Stimulated activated CD4-positive, alpha-beta T cell treated with anti-CD3 and anti-CD28 coated beads, Interleukin-15, amount 100 ng/mL, for 24 hours (primary cell): ENCODE measurements around the gene ARHGAP33.

Experiments used
- DNase-seq: peaks from one replicate; pipeline ENCODE4 v3.0.0-alpha.2; 2020

Gene ARHGAP33, protein sequence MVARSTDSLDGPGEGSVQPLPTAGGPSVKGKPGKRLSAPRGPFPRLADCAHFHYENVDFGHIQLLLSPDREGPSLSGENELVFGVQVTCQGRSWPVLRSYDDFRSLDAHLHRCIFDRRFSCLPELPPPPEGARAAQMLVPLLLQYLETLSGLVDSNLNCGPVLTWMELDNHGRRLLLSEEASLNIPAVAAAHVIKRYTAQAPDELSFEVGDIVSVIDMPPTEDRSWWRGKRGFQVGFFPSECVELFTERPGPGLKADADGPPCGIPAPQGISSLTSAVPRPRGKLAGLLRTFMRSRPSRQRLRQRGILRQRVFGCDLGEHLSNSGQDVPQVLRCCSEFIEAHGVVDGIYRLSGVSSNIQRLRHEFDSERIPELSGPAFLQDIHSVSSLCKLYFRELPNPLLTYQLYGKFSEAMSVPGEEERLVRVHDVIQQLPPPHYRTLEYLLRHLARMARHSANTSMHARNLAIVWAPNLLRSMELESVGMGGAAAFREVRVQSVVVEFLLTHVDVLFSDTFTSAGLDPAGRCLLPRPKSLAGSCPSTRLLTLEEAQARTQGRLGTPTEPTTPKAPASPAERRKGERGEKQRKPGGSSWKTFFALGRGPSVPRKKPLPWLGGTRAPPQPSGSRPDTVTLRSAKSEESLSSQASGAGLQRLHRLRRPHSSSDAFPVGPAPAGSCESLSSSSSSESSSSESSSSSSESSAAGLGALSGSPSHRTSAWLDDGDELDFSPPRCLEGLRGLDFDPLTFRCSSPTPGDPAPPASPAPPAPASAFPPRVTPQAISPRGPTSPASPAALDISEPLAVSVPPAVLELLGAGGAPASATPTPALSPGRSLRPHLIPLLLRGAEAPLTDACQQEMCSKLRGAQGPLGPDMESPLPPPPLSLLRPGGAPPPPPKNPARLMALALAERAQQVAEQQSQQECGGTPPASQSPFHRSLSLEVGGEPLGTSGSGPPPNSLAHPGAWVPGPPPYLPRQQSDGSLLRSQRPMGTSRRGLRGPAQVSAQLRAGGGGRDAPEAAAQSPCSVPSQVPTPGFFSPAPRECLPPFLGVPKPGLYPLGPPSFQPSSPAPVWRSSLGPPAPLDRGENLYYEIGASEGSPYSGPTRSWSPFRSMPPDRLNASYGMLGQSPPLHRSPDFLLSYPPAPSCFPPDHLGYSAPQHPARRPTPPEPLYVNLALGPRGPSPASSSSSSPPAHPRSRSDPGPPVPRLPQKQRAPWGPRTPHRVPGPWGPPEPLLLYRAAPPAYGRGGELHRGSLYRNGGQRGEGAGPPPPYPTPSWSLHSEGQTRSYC

DNA sequence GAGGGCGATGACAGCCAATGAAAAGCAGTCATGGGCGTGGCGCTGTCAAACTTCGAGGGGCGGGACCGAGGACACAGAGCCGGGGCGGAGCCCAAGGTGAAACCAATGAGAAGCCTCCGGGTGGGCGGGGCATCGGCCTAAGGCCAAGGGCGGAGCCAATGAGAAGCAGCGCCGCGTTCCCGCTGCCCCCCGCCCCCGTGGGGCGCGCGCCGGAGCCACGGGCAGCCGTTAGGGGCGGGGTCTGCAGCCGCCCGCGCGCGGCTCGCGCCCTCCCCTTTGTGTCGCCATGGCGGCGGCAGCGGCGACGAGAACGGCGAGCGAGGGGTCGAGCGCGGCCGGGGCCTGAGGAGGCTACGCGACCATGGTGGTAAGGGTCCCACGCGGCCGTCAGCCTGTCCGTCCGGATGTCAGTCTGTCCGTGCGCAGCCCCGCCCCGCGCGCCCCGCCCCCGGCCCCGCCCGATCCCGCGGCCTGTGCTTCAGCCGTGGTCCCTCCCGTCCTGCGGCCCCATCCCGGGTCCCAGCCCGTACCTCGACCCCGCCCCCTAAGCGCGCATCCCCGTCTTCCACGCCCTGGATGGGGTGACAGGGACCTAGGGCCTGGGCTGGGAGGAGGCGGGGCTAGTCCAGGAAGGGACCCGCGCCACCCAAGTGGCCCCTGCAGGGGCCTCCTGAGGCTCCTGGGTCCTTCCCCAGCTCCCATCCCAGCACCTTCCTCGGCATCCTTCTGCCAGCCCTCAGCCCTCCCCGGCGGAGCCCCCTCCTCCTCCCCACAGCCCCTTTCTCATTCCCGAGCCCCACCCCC is at the start of gene ARHGAP33:
ARHGAP33 (plus strand) TSS at position 267 of the 804 bp plus-strand sequence; CDS start at position 362, 95 bp downstream.
- peak; percentile 100 for DNase-seq

DNA sequence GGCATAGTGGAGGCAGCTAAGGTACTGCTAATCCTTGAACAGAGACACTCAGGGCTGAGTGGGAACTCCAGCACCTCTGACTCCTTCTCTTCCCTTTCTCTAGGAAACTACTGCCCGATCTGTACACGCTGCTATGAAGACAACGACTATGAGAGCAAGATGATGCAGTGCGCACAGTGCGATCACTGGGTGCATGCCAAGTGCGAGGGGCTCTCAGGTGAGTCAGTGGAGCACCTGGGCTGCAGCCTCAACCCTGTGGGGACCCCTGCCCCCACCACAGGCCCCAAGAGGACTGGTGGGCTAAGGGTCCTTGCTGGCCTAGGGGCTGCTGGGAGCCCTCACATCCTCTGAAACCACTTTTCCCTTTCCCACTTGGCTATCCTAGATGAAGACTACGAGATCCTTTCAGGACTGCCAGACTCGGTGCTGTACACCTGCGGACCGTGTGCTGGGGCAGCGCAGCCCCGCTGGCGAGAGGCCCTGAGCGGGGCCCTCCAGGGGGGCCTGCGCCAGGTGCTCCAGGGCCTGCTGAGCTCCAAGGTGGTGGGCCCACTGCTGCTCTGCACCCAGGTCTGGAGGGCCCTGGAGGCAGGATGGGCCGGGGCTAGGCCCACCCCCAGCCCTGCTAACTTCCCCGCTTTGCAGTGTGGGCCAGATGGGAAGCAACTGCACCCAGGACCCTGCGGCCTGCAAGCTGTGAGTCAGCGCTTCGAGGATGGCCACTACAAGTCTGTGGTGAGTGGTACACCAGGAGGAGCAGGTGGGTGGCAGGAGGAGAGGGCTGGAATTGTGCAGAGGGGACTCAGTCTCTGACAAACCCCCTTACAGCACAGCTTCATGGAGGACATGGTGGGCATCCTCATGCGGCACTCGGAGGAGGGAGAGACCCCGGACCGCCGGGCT is 48.1 kb upstream of the ARHGAP33 start:
- no peak for DNase-seq

DNA sequence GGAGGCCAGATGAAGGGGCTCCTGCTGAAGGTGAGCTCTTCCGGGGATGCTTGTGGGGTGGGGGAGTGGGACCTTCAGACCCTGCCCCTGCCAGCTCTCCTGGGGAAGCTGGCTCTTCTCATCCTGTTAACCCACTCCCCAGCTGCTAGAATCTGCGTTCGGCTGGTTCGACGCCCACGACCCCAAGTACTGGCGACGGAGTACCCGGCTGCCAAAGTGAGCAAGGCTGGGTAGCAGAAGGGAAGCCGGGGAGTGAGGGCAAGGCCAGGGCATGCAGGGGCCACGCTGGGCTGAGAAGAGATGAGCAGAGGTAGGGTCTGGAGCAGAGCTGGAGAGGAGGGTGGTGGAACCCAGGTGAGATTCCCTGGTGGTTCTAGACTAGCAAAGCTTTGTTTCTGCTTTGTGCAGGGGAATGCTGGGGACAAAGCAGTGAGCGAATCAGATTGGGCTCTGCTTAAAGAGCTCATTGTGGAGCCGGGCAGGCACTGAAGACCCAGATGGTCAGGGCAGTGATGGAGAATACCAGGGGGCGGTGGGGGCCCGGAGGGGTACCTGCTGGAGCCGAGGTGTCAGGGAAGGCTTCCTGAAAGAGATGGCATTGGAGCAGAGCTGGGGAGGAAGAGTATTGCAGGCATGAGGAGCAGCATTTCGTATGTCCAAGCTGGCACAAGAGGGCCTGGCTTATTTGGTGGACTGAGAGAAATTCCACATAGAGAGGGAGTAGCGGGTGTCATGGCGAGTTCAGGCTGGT is 47.2 kb upstream of the ARHGAP33 start:
- DNase-seq = no peak

DNA sequence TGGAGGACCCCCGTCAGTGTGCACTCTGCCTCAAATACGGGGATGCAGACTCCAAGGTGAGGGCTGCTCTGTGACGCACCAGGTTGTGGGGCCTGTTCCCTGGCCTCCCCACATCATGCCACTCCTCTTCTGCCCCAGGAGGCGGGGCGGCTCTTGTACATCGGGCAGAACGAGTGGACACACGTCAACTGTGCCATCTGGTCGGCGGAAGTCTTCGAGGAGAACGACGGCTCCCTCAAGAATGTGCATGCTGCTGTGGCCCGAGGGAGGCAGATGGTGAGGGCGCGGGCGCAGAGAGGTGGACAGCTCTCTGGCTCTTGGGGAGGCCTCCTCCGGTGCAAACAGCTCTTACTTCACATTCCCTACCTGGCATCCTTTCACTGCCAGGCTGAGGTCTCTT is 46.3 kb upstream of the ARHGAP33 start:
- DNase-seq = no peak

DNA sequence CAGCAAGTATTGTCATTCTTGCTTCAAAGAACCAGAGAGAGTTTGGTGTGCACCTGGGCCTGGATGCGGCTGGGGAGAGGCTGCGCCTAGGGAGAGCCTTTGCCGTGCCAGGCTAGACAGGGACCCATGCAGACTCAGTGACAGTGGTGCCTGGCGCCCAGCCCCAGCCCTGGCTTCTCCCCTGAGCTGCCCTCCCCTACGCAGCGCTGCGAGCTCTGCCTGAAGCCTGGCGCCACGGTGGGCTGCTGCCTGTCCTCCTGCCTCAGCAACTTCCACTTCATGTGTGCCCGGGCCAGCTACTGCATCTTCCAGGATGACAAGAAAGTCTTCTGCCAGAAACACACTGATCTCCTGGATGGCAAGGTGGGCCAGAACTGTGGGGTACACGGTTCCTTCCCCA is 45.6 kb upstream of the ARHGAP33 start:
- DNase-seq = no peak

DNA sequence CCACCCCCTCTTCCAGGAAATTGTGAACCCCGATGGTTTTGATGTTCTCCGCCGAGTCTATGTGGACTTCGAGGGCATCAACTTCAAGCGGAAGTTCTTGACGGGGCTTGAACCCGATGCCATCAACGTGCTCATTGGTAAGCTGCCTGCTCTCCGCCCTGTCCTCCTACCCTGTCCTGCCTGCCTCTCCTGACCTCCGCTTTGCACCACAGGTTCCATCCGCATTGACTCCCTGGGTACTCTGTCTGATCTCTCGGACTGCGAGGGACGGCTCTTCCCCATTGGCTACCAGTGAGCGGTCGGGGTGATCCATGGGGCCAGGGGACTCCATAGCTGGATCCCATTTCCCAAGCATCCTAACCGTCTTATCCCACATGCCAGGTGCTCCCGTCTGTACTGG is 45.0 kb upstream of the ARHGAP33 start:
- DNase-seq = no peak

DNA sequence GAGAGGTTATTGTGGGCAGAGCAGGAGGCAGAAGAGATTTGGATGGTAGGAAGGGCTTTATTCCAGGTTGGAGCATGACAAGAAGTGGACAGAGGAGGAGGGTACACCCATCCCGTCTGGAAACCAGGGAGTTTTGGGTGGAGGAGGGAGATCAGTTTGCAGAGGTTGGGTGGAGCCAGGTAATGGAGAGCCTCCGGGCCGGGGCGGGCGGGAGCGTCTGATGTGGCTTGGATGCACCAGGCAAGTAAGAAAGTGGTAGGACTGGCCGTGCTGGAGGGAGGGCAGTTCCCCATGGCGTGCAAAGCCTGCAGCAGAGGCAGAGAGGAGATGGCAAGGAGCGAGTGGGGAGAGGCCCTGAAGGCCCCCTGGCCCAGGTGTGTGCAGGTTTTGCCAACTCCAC is 44.0 kb upstream of the ARHGAP33 start:
- no peak for DNase-seq

DNA sequence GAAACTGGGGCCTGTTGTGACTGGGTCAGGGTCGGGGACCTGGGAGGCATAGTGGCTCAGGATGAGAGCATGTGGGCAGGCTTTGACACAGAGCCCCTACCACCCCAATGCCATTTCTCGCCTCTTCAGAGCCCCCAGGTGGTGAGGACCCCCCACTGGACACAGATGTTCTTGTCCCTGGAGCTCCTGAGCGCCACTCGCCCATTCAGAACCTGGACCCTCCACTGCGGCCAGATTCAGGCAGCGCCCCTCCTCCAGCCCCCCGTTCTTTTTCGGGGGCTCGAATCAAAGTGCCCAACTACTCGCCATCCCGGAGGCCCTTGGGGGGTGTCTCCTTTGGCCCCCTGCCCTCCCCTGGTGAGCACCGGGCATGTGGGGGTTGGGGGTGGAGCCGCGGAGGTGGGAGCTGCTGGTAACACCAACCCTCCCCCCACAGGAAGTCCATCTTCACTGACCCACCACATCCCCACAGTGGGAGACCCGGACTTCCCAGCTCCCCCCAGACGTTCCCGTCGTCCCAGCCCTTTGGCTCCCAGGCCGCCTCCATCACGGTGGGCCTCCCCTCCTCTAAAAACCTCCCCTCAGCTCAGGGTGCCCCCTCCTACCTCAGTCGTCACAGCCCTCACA is 43.5 kb upstream of the ARHGAP33 start:
- no peak for DNase-seq

DNA sequence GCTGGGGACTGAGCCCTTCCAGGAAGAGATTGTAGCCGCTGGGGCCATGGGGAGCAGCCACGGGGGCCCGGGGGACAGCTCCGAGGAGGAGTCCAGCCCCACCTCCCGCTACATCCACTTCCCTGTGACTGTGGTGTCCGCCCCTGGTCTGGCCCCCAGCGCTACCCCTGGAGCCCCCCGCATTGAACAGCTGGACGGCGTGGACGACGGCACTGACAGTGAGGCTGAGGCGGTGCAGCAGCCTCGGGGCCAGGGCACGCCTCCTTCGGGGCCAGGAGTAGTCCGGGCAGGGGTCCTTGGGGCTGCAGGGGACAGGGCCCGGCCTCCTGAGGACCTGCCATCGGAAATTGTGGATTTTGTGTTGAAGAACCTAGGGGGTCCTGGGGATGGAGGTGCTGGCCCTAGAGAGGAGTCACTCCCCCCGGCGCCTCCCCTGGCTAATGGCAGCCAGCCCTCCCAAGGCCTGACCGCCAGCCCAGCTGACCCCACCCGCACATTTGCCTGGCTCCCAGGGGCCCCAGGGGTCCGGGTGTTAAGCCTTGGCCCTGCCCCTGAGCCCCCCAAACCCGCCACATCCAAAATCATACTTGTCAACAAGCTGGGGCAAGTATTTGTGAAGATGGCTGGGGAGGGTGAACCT is 42.7 kb upstream of the ARHGAP33 start:
- DNase-seq = no peak

DNA sequence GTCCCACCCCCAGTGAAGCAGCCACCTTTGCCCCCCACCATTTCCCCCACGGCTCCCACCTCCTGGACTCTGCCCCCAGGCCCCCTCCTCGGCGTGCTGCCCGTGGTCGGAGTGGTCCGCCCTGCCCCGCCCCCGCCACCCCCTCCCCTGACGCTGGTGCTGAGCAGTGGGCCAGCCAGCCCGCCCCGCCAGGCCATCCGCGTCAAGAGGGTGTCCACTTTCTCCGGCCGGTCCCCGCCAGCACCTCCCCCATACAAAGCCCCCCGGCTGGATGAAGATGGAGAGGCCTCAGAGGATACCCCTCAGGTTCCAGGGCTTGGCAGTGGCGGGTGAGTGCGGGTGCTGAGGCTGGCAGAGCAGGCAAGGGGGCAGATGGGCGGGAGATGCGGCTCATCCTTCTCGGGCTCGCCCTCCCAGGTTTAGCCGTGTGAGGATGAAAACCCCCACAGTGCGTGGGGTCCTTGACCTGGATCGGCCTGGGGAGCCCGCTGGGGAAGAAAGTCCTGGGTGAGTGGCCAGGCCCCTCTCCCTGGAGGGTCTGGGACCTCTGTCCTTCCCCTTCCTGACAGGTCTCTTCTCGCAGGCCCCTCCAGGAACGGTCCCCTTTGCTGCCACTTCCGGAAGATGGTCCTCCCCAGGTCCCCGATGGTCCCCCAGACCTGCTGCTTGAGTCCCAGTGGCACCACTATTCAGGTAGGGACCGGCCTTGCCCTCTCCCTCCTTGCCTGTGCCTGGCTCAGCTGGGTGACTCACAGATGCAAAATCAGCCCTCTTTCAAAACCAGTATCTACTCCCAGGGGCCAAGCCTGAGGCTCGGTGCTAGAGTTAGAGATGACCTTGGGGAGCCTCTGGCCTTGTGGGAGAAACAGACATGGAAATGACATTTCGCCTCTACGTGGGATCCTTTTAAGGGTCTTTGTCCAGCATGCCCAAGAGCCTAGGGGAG is 41.9 kb upstream of the ARHGAP33 start:
- no peak for DNase-seq

DNA sequence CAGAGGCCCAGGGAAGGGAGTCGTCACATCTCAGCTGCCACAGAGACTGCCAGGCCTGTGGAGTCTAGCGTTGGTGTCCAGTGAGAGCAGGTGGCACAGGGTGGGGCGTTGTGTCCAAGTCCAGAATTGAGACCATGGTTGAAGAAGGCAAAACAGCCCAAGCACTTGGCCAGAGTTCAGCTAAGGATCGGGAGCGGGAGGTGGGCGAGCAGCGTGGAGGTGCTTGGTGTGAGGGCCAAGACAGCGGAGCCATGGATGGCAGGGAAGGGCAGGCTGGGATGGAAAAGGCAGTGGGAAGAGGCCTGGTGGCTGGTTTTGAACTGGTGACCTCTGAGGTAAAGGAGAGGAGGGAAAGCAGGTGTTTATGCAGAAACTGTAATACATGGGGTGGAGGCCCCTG is 41.1 kb upstream of the ARHGAP33 start:
- DNase-seq = no peak

DNA sequence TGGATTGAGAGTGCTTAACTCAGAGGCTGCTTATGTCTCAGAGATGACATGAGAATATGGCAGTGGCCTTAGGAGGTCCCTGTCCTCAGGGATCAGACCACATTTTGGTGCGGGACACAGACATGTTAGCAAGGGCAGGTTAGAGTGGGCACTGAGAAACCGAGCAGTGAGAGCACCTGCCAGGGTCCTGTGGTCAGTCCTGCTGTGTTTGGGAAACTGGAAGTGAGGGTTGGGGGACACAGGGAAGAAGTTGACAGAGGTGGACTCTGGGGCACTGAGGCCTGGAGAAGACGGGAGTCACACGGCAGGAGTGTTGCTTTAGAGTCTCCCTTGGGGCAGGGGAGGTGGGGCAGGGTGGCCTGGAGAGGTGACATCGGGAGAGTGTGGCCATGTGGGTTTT is 40.5 kb upstream of the ARHGAP33 start:
- DNase-seq = no peak

DNA sequence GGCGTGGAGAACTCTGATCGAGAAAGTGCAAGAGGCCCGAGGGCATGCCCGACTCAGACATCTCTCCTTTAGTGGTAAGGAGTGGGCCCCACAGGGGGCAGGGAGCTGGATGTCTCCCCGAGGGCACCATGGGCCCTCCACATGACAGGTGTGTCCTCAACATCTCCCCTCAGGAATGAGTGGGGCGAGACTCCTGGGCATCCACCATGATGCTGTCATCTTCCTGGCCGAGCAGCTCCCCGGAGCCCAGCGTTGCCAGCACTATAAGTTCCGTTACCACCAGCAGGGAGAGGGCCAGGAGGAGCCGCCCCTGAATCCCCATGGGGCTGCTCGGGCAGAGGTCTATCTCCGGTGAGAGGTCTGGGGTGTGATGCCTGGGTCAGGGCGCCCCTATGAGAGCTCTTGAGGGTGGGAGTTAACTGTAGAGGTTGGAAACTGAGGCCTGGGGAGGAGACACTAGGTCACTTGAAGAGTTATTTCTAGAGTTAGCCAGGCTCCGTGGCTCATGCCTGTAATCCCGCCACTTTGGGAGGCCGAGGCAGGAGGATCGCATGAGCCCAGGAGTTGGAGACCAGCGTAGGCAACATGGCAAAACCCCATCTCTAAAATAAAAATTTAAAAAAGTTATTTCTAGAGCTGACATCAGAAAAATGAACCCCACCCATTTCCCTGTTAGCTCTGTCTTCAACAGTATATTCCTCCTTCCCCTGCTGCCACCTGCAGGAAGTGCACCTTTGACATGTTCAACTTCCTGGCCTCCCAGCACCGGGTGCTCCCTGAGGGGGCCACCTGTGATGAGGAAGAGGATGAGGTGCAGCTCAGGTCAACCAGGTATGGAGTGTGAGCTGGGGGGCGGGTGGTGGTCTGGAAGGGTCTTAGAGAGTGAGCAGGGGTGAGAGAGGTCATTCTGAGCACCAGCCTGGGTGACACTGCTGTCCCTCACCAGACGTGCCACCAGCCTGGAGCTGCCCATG is 38.2 kb upstream of the ARHGAP33 start:
- DNase-seq = no peak

DNA sequence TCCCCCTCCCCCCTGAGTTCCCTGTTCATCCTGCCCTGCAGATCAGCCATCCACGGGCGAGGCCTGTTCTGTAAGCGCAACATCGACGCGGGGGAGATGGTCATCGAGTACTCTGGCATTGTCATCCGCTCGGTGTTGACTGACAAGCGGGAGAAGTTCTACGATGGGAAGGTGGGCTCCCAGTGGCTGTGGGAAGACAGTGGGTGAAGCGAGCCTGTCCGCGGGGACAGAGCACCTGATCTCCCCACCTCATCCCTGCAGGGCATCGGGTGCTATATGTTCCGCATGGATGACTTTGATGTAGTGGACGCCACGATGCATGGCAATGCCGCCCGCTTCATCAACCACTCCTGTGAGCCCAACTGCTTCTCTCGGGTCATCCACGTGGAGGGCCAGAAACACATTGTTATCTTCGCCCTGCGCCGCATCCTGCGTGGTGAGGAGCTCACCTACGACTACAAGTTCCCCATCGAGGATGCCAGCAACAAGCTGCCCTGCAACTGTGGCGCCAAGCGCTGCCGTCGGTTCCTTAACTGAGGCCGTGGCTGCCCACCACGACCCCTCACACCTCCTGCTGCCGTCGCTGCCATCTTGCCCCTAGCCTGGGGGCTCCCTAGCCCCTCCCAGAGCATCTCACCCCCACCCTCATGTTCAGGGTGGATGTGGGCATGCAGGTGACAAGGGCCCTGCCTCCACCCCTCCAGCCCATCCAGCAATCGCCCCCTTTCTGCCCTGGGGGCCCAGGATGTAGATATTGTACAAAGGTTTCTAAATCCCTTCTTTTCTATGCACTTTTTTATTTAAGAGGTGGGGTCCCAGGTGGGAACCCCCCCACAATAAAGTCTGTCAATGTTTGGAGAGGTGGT is 37.1 kb upstream of the ARHGAP33 start:
- no peak for DNase-seq

DNA sequence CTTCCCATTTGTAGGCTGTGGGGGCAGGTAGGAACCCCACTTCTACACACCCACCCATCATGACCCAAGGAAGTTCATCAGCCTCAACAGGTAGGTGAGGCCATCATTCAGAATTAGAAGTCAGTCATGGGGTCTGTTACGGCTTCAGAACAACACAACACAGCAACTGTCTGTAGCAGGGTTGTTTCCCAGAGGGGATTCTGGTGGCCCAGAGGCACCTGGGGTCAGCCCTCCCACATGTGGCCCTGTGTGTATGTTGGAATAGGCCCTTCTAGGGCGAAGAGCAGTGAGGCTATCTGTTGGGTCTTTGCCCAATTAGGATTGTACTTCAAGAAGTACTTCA is 36.5 kb upstream of the ARHGAP33 start:
- no peak for DNase-seq
